GM21825 (cell line): Measurements from ENCODE around the gene SRSF8.

Experiments
- ATAC-seq: cut with Tn5 transposase; IDR thresholded peaks from one replicate; pipeline ENCODE4 v1.9.1; 2021; ENCODE audit warnings: mild to moderate bottlenecking, moderate library complexity; ENCODE audit not compliant: unreplicated experiment

SRSF8 gene

GRCh38 chr11:95067841-95068219 is 1.1 kb downstream of the SRSF8 start:
- ATAC-seq = no peak

- ATAC-seq = peak; percentile 77
Observed at GRCh38 chr11:95068549-95068948, 1.8 kb downstream of the SRSF8 start.

- no peak for ATAC-seq
Observed at GRCh38 chr11:95070471-95070870, 3.8 kb downstream of the SRSF8 start.

- no peak for ATAC-seq
Observed at GRCh38 chr11:95072948-95073347, 6.2 kb downstream of the SRSF8 start.

GRCh38 chr11:95074792-95075563 is 8.3 kb downstream of the SRSF8 start:
- ATAC-seq = no peak

GRCh38 chr11:95076416-95076815 is 9.7 kb downstream of the SRSF8 start:
- ATAC-seq = peak; percentile 63

- no peak for ATAC-seq
Observed at GRCh38 chr11:95076981-95077380, 10.3 kb downstream of the SRSF8 start.

- ATAC-seq = no peak
Observed at GRCh38 chr11:95078526-95078925, 11.8 kb downstream of the SRSF8 start.

GRCh38 chr11:95081010-95081409 is 14.3 kb downstream of the SRSF8 start:
- no peak for ATAC-seq

GRCh38 chr11:95081412-95081811 is 14.7 kb downstream of the SRSF8 start:
- ATAC-seq = no peak

- no peak for ATAC-seq
Observed at GRCh38 chr11:95082576-95083001, 15.9 kb downstream of the SRSF8 start.

GRCh38 chr11:95084509-95084908 is 17.8 kb downstream of the SRSF8 start:
- ATAC-seq = no peak

- no peak for ATAC-seq
Observed at GRCh38 chr11:95085117-95085816, 18.5 kb downstream of the SRSF8 start.

GRCh38 chr11:95086151-95086550 is 19.4 kb downstream of the SRSF8 start:
- no peak for ATAC-seq

GRCh38 chr11:95086836-95087570 is 20.3 kb downstream of the SRSF8 start:
- no peak for ATAC-seq

- ATAC-seq = peak; percentile 43
Observed at GRCh38 chr11:95088946-95089619, 22.4 kb downstream of the SRSF8 start.

GRCh38 chr11:95089620-95090542 is 23.2 kb downstream of the SRSF8 start, which contains the start of gene ENDOD1:
Gene ENDOD1, plus strand, starts transcription at chr11:95089846. Its CDS starts 82 bp downstream, at chr11:95089928.
- ATAC-seq = peak; percentile 84

- no peak for ATAC-seq
Observed at GRCh38 chr11:95091663-95092180, 25.0 kb downstream of the SRSF8 start.

GRCh38 chr11:95092549-95093324 is 26.0 kb downstream of the SRSF8 start:
- ATAC-seq = no peak
